Measurements from ENCODE around the gene LIME1. TPM values are rescaled to one million over a fixed set of nuclear protein-coding genes. Genes with fewer than 3 reads are reported as not detected.

LIME1 gene, protein sequence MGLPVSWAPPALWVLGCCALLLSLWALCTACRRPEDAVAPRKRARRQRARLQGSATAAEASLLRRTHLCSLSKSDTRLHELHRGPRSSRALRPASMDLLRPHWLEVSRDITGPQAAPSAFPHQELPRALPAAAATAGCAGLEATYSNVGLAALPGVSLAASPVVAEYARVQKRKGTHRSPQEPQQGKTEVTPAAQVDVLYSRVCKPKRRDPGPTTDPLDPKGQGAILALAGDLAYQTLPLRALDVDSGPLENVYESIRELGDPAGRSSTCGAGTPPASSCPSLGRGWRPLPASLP
- total RNA-seq (2013; cell fraction: nucleolus; rRNA removed), result 15.2 and 16.4 TPM in 2 replicates
- 72.3 and 109 TPM in 2 replicates for total RNA-seq (2014; rRNA removed)
- total RNA-seq (2014; rRNA removed; fragmentation: Illumina TruSeq; extraction: Trizol), result 3.3 and 3.9 TPM in 2 replicates
- 78.1 and 92.7 TPM in 2 replicates for total RNA-seq (2021)
- 12.0 TPM for polyA plus RNA-seq (2011; ENCODE audit: low read depth)
- polyA plus RNA-seq (2011; rRNA removed), result 3.1 and 7.2 TPM in 2 replicates
- polyA plus RNA-seq (2011; cell fraction: cytosol; rRNA removed), result 25.0 and 57.5 TPM in 2 replicates
- polyA plus RNA-seq (2011; cell fraction: nucleus; rRNA removed), result 82.2 and 136 TPM in 2 replicates
- 44.2 and 49.4 TPM in 2 replicates for polyA plus RNA-seq (2012)
- polyA plus RNA-seq (2014; fragmentation: Illumina TruSeq; extraction: Trizol), result 0.32 and 1.1 TPM in 2 replicates
- 1 to 10 TPM in 1 of 2 experiments, under 1 TPM in 1; 0.35 to 1.7 TPM for polyA plus RNA-seq (2014; fragmentation: Nextera tagmentation; extraction: Ambion mirVana)
- polyA plus RNA-seq (2014; rRNA removed), result 102 and 128 TPM in 2 replicates
- 100 to 1,000 TPM; 119 to 154 TPM for polyA plus RNA-seq (2016; fragmentation: Nextera tagmentation; extraction: Ambion mirVana)
- polyA minus RNA-seq (2011; rRNA and poly(A)+ RNA removed), result 1.2 and 5.4 TPM in 2 replicates
- 15.1 and 15.2 TPM in 2 replicates for polyA minus RNA-seq (2011; cell fraction: cytosol; rRNA and poly(A)+ RNA removed)
- 15.1 and 31.5 TPM in 2 replicates for polyA minus RNA-seq (2011; cell fraction: nucleus; rRNA and poly(A)+ RNA removed)
- Bru-seq, nascent RNA, result percentile 9 among the genes with signal in this experiment
- percentile 49 among the genes with signal in this experiment for BruChase-seq, experiment 1, labeled RNA remaining after a 6-hour chase
- BruChase-seq, experiment 2, labeled RNA remaining after a 2-hour chase, result percentile 50 among the genes with signal in this experiment
- long read RNA-seq, experiment 1, transcript LIME1-206 (5 exons, 805 nt), result minor isoform, 5 of 96 reads
- long read RNA-seq, experiment 1, transcript LIME1-205 (6 exons, 819 nt), result minor isoform, 29 of 96 reads
- long read RNA-seq, experiment 1, transcript LIME1-201 (6 exons, 1,178 nt), result major isoform, 47 of 96 reads
- long read RNA-seq, experiment 1, partial matches to known transcripts, result 15 of 96 reads
- long read RNA-seq, experiment 1, other reads (novel, unspliced or antisense), result 0 of 96 reads
- long read RNA-seq, experiment 2, transcript LIME1-201 (6 exons, 1,178 nt), result major isoform, 8 of 10 reads
- long read RNA-seq, experiment 2, partial matches to known transcripts, result 0 of 10 reads
- long read RNA-seq, experiment 2, other reads (novel, unspliced or antisense), result 0 of 10 reads

DNA sequence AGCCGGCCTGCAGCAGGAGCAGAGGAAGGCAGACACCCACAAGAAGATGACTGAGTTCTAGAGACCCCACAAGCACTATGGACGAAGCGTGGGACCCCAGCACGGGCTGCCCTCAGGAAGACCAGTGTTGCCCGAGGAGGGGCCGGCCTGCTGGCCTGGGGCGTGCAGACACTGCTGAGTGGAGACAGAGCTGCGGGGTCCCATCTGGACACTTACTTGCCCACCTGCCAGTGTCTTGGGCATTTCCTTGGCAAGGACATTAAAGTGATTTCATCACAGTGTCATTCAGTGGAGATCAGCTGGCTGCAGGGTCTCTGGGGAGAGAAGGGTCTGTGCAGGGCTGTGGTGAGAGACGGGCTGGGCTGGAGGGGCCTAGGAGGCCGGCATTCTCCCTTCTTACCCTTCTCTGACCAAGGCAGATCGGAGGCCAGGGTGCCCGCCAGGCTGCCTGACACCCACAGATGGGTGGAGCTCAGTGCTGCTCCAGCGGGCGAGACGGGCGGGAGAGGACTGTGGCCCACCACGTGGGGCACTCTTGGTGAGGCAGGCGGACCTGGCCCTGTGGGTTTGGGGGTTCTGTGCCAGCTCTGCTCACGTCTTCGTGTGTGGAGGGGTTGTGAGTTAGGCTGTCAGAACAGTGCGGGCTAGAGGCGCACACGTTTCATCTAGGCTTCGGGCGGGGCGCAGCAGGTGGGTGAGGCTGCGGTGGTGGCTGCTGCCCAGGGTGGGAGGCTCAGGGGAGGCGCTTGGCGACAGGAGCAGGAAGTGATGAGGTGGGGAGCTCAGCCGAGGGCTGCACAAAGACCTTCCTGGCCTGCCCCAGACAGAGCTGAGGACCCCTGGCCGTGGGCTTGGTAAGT is at the start of gene LIME1:
TSS of gene LIME1 (plus strand) at position 806 of the 860 bp plus-strand sequence. CDS start 886 bp downstream, outside the sequence.
- FAIRE-seq, result peak; percentile 92
- ATAC-seq, result peak; percentile 62
- intact Hi-C loops (cut with micrococcal nuclease; ENCODE audit: unreplicated experiment) (loop anchor here (2.0 kb wide), 2 partner anchors 29 to 129 kb away; partner anchors contain the start of genes ARFRP1 and TPD52L2), in situ Hi-C loops (cut with MboI) (no loop called here)
- Histone ChIP-seq H3K9ac (ENCODE audit: control insufficient read depth, insufficient read depth, low read length) (peak within 1 kb of the TSS; percentile 81), H3K4me3 (peak within 1 kb of the TSS; percentile 84), H3K27me3 (replicated peaks in 1 of 2; ENCODE audit: control insufficient read depth in 2 of 2, insufficient read depth in 2 of 2, low read length in 1 of 2) (no peaks in the 10 kb centered on the region), H3K4me2 (ENCODE audit: control insufficient read depth, insufficient read depth) (peak within 1 kb of the TSS; percentile 93), H3K4me1 (ENCODE audit: control insufficient read depth, insufficient read depth, low read length) (peaks cover 41% of the 10 kb centered on the region), H3K27ac (ENCODE audit: control insufficient read depth, insufficient read depth) (peak within 1 kb of the TSS; percentile 94), H4K20me1 (ENCODE audit: control insufficient read depth, insufficient read depth) (no peaks in the 10 kb centered on the region), H2AFZ (ENCODE audit: control insufficient read depth, low read depth, low read length) (peak within 1 kb of the TSS; percentile 34; the same call in 1 of the 2 replicates), H3K9me3 (replicated peaks; ENCODE audit: control insufficient read depth, insufficient read depth, low read length) (no peaks in the 10 kb centered on the region), H3K79me2 (ENCODE audit: control insufficient read depth, insufficient read depth, low read length) (peaks cover 32% of the 10 kb centered on the region), H3K36me3 (ENCODE audit: control insufficient read depth in 2 of 2, insufficient read depth in 2 of 2, low read length in 1 of 2) (peaks cover 8 to 24% of the 10 kb centered on the region in 2 experiments; a peak in 3 of 4 replicates)
- WGBS (ENCODE audit: insufficient coverage, insufficient replicate concordance, low lambda C conversion rate, missing lambda C conversion rate), result 38% methylated on average over 31 of the region's 31 CpGs
- ChIA-PET POLR2A (interaction anchor here (0.6 to 2.1 kb wide), 6 partner anchors 8 to 129 kb away, joined by 3 to 6 read pairs (median 4); partner anchors contain the start of genes ARFRP1, TPD52L2 and ZGPAT), SMC1A (ENCODE audit: uncharacterized antibody, unreplicated experiment) (interaction anchor here (0.8 to 1.7 kb wide), 7 partner anchors 8 to 93 kb away, joined by 3 to 14 read pairs (median 3); partner anchors contain the start of genes ARFRP1 and ZGPAT), CTCF (interaction anchor here (0.6 to 2.9 kb wide), 8 partner anchors 13 to 198 kb away, joined by 3 to 28 read pairs (median 4); partner anchors contain the start of genes ARFRP1, RTEL1, TPD52L2 and ZGPAT), RAD21 (ENCODE audit: unreplicated experiment) (interaction anchor here (0.9 to 4.2 kb wide), 8 partner anchors 8 to 199 kb away, joined by 3 to 32 read pairs (median 5); partner anchors contain the start of genes ARFRP1, PTK6, RTEL1 and TPD52L2)
- BruUV-seq (replicated peaks), result no TSS peak
- DNase-seq (ENCODE audit: low read depth, low spot score), result no peak
- TF ChIP-seq SMARCA5 (IDR thresholded peaks at IDR 0.05), result 0 out of 2 replicates have a peak, but pooled peaks have one; percentile 8
- no peak for TF ChIP-seq POLR2AphosphoS2 (IDR thresholded peaks at IDR 0.05; ENCODE audit: low read depth, low read length)
- TF ChIP-seq NRF1 (conservative IDR thresholded peaks at IDR 0.05; ENCODE audit: low read depth, low read length), result no peak
- TF ChIP-seq MXI1 (IDR thresholded peaks at IDR 0.05; ENCODE audit: low read depth, low read length), result peak; percentile 45; the same call in 1 of the 2 replicates
- TF ChIP-seq TCF12 (IDR thresholded peaks at IDR 0.05; ENCODE audit: low read depth, low read length), result 0 out of 2 replicates have a peak, but pooled peaks have one; percentile 20
- 0 out of 2 replicates have a peak, but pooled peaks have one; percentile 27 for TF ChIP-seq CREM (IDR thresholded peaks at IDR 0.05; ENCODE audit: low read depth)
- TF ChIP-seq, protein P1, sequence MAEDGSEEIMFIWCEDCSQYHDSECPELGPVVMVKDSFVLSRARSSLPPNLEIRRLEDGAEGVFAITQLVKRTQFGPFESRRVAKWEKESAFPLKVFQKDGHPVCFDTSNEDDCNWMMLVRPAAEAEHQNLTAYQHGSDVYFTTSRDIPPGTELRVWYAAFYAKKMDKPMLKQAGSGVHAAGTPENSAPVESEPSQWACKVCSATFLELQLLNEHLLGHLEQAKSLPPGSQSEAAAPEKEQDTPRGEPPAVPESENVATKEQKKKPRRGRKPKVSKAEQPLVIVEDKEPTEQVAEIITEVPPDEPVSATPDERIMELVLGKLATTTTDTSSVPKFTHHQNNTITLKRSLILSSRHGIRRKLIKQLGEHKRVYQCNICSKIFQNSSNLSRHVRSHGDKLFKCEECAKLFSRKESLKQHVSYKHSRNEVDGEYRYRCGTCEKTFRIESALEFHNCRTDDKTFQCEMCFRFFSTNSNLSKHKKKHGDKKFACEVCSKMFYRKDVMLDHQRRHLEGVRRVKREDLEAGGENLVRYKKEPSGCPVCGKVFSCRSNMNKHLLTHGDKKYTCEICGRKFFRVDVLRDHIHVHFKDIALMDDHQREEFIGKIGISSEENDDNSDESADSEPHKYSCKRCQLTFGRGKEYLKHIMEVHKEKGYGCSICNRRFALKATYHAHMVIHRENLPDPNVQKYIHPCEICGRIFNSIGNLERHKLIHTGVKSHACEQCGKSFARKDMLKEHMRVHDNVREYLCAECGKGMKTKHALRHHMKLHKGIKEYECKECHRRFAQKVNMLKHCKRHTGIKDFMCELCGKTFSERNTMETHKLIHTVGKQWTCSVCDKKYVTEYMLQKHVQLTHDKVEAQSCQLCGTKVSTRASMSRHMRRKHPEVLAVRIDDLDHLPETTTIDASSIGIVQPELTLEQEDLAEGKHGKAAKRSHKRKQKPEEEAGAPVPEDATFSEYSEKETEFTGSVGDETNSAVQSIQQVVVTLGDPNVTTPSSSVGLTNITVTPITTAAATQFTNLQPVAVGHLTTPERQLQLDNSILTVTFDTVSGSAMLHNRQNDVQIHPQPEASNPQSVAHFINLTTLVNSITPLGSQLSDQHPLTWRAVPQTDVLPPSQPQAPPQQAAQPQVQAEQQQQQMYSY (CRISPR knock-in tag; IDR thresholded peaks at IDR 0.05), result no peak
- TF ChIP-seq BMI1 (IDR thresholded peaks at IDR 0.05; ENCODE audit: borderline replicate concordance), result no peak
- TF ChIP-seq, protein P2, sequence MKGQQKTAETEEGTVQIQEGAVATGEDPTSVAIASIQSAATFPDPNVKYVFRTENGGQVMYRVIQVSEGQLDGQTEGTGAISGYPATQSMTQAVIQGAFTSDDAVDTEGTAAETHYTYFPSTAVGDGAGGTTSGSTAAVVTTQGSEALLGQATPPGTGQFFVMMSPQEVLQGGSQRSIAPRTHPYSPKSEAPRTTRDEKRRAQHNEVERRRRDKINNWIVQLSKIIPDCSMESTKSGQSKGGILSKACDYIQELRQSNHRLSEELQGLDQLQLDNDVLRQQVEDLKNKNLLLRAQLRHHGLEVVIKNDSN (IDR thresholded peaks at IDR 0.05; ENCODE audit: borderline replicate concordance, extremely low read length, insufficient read depth, low read depth, low read length), result peak; percentile 77
- no peak for TF ChIP-seq ZNF207 (IDR thresholded peaks at IDR 0.05; ENCODE audit: borderline replicate concordance)

All from GM12878 (cell line).